ENCODE data around the gene PRSS12. TPM values are rescaled to one million over a fixed set of nuclear protein-coding genes. Genes with fewer than 3 reads are reported as not detected.

The PRSS12 gene
- total RNA-seq, 1 experiment from 2014 or later = 11.3 TPM

GRCh38 chr4:118259111-118259510 is 93.7 kb downstream of the PRSS12 start:
- no peaks in the 10 kb centered on the region for H3K79me2 ChIP-seq (ENCODE audit: low read depth)
- H3K27me3 ChIP-seq (ENCODE audit: insufficient read depth, low read depth) = no peaks in the 10 kb centered on the region
- no peaks in the 10 kb centered on the region for H3K9me2 ChIP-seq (ENCODE audit: insufficient read depth)
- H3K4me2 ChIP-seq = no peak overlapping the region
- POLR2A ChIA-PET (ENCODE audit: unreplicated experiment) = no interaction called here
- peaks cover 5% of the 10 kb centered on the region for H3K4me1 ChIP-seq (replicated peaks; ENCODE audit: insufficient read depth)
- CTCF ChIA-PET = no interaction called here
- no TSS peak for BruUV-seq (replicated peaks)
- H2AFZ ChIP-seq = no peak overlapping the region
- DNase-seq = no peak
- H3K36me3 ChIP-seq (ENCODE audit: low read depth) = no peaks in the 10 kb centered on the region
- no peaks in the 10 kb centered on the region for H4K20me1 ChIP-seq (ENCODE audit: insufficient read depth)
- intact Hi-C loops (cut with micrococcal nuclease; ENCODE audit: unreplicated experiment) = no loop called here
- no peaks in the 10 kb centered on the region for H3F3A ChIP-seq (ENCODE audit: insufficient read depth, low read depth)
- no peak overlapping the region for H3K4me3 ChIP-seq
- H3K9me3 ChIP-seq (ENCODE audit: insufficient read depth, low read depth) = no peaks in the 10 kb centered on the region
- H3K27ac ChIP-seq = no peak overlapping the region
- TF ChIP-seq CTCF (conservative IDR thresholded peaks at IDR 0.05) (no peak), EZH2 (IDR thresholded peaks at IDR 0.05; ENCODE audit: low read depth) (no peak)

GRCh38 chr4:118254368-118254767 is 98.4 kb downstream of the PRSS12 start:
- BruUV-seq (replicated peaks) = no TSS peak
- Histone ChIP-seq H3K4me1 (replicated peaks; ENCODE audit: insufficient read depth) (no peaks in the 10 kb centered on the region), H3K27ac (no peak overlapping the region), H3K9me3 (ENCODE audit: insufficient read depth, low read depth) (no peaks in the 10 kb centered on the region), H3F3A (ENCODE audit: insufficient read depth, low read depth) (no peaks in the 10 kb centered on the region), H3K4me2 (no peak overlapping the region), H3K4me3 (no peak overlapping the region), H3K27me3 (ENCODE audit: insufficient read depth, low read depth) (no peaks in the 10 kb centered on the region), H3K79me2 (ENCODE audit: low read depth) (no peaks in the 10 kb centered on the region), H2AFZ (no peak overlapping the region), H4K20me1 (ENCODE audit: insufficient read depth) (no peaks in the 10 kb centered on the region), H3K36me3 (ENCODE audit: low read depth) (no peaks in the 10 kb centered on the region), H3K9me2 (ENCODE audit: insufficient read depth) (no peaks in the 10 kb centered on the region)
- no peak for DNase-seq
- POLR2A ChIA-PET (ENCODE audit: unreplicated experiment) = no interaction called here
- CTCF ChIA-PET = no interaction called here
- TF ChIP-seq CTCF (conservative IDR thresholded peaks at IDR 0.05) (no peak), EZH2 (IDR thresholded peaks at IDR 0.05; ENCODE audit: low read depth) (no peak)
- intact Hi-C loops (cut with micrococcal nuclease; ENCODE audit: unreplicated experiment) = no loop called here

- no peak overlapping the region for H3K27ac ChIP-seq
- no peak for DNase-seq
- intact Hi-C loops (cut with micrococcal nuclease; ENCODE audit: unreplicated experiment) = no loop called here
- no TSS peak for BruUV-seq (replicated peaks)
- ChIA-PET CTCF (no interaction called here), POLR2A (ENCODE audit: unreplicated experiment) (no interaction called here)
- no peaks in the 10 kb centered on the region for H3K79me2 ChIP-seq (ENCODE audit: low read depth)
- TF ChIP-seq CTCF (conservative IDR thresholded peaks at IDR 0.05) (no peak), EZH2 (IDR thresholded peaks at IDR 0.05; ENCODE audit: low read depth) (no peak)
- H4K20me1 ChIP-seq (ENCODE audit: insufficient read depth) = no peaks in the 10 kb centered on the region
- no peak overlapping the region for H2AFZ ChIP-seq
- no peaks in the 10 kb centered on the region for H3K4me1 ChIP-seq (replicated peaks; ENCODE audit: insufficient read depth)
- H3K9me2 ChIP-seq (ENCODE audit: insufficient read depth) = no peaks in the 10 kb centered on the region
- H3K36me3 ChIP-seq (ENCODE audit: low read depth) = no peaks in the 10 kb centered on the region
- H3K9me3 ChIP-seq (ENCODE audit: insufficient read depth, low read depth) = no peaks in the 10 kb centered on the region
- no peak overlapping the region for H3K4me2 ChIP-seq
- H3K27me3 ChIP-seq (ENCODE audit: insufficient read depth, low read depth) = no peaks in the 10 kb centered on the region
- H3F3A ChIP-seq (ENCODE audit: insufficient read depth, low read depth) = no peaks in the 10 kb centered on the region
- H3K4me3 ChIP-seq = no peak overlapping the region
Observed at GRCh38 chr4:118249890-118250289, 102.9 kb downstream of the PRSS12 start.
